IMR-90 (cell line): Measurements from ENCODE around the gene KCTD12. TPM values are rescaled to one million over a fixed set of nuclear protein-coding genes. Genes with fewer than 3 reads are reported as not detected.

Experiments
- ATAC-seq: fragments of 200-7000 bp; cut with Tn5 transposase; 2 replicates; pipeline ENCODE4 v1.9.1; 2020; ENCODE audit warnings: low read depth, mild to moderate bottlenecking, moderate library complexity
- BruUV-seq: library from RNA; stranded (reverse); fragments of 400-500 nt; replicated peaks from 2 replicates; lab custom pipeline; 2021; lab: Mats Ljungman, UMichigan
- CTCF ChIA-PET: fragments of 300-600 bp; formaldehyde crosslinking; extraction: SDS; loops from one replicate; lab custom pipeline; 2021; ENCODE audit warnings: antibody characterized with exemption; lab: Yijun Ruan, JAX
- POLR2A ChIA-PET: fragments of 300-600 bp; sonication (Branson Sonifier 250); formaldehyde crosslinking; loops from one replicate; lab custom pipeline; 2022; ENCODE audit warnings: antibody characterized with exemption; ENCODE audit not compliant: unreplicated experiment; lab: Charles Lee
- DNase-seq: peaks from one replicate; pipeline ENCODE4 v3.0.0; 2013
- H2AFZ ChIP-seq: replicated peaks from 2 replicates; pipeline ENCODE3; 2013; ENCODE audit warnings: low read length, mild to moderate bottlenecking; ENCODE audit not compliant: poor library complexity
- H2AK5ac ChIP-seq: 2 replicates; pipeline ENCODE4 v1.6.1; 2013; ENCODE audit warnings: low read depth, low read length, inconsistent platforms
- H2AK9ac ChIP-seq: replicated peaks from 2 replicates; pipeline ENCODE3; 2013; ENCODE audit warnings: mild to moderate bottlenecking, low read depth, low read length, moderate library complexity; ENCODE audit not compliant: poor library complexity
- H2BK120ac ChIP-seq: 2 replicates; pipeline ENCODE4 v1.6.1; 2013; ENCODE audit warnings: low read depth, low read length, inconsistent platforms
- H2BK15ac ChIP-seq: 3 replicates; pipeline ENCODE4 v1.6.1; 2013; ENCODE audit warnings: low read depth, low read length, inconsistent platforms
- H2BK20ac ChIP-seq: 2 replicates; pipeline ENCODE4 v1.6.1; 2013; ENCODE audit warnings: low read depth, mild to moderate bottlenecking, inconsistent platforms, low read length, moderate library complexity
- H2BK5ac ChIP-seq: 2 replicates; pipeline ENCODE4 v1.6.1; 2013; ENCODE audit warnings: mild to moderate bottlenecking, low read depth, low read length, inconsistent platforms; ENCODE audit not compliant: poor library complexity, severe bottlenecking
- H3K14ac ChIP-seq: replicated peaks from 2 replicates; pipeline ENCODE4 v1.6.1; 2013; ENCODE audit warnings: low read depth, low read length, inconsistent platforms
- H3K18ac ChIP-seq: 2 replicates; pipeline ENCODE4 v1.6.1; 2013; ENCODE audit warnings: low read depth, low read length, control low read depth
- H3K23ac ChIP-seq: 2 replicates; pipeline ENCODE4 v1.6.1; 2013; ENCODE audit warnings: low read depth, low read length, inconsistent platforms
- H3K27ac ChIP-seq: 2 replicates; pipeline ENCODE4 v1.5.1; 2013; ENCODE audit warnings: mild to moderate bottlenecking, control low read depth, low read length; ENCODE audit not compliant: insufficient read depth
- H3K27me3 ChIP-seq: 2 replicates; pipeline ENCODE4 v1.6.1; 2013; ENCODE audit warnings: low read length; ENCODE audit not compliant: control insufficient read depth, insufficient read depth
- H3K36me3 ChIP-seq: 2 replicates; pipeline ENCODE4 v1.6.1; 2013; ENCODE audit warnings: low read length, mixed read lengths; ENCODE audit not compliant: control insufficient read depth, insufficient read depth
- H3K4ac ChIP-seq: 2 replicates; pipeline ENCODE4 v1.6.1; 2013; ENCODE audit warnings: low read depth, low read length, inconsistent platforms
- H3K4me1 ChIP-seq: 2 replicates; pipeline ENCODE4 v1.6.1; 2013; ENCODE audit warnings: low read length, mixed read lengths; ENCODE audit not compliant: control insufficient read depth, insufficient read depth
- H3K4me2 ChIP-seq: 2 replicates; pipeline ENCODE4 v1.6.1; 2013; ENCODE audit warnings: low read depth, mild to moderate bottlenecking, control low read depth, low read length, moderate library complexity
- H3K4me3 ChIP-seq: 2 replicates; pipeline ENCODE4 v1.5.1; 2013; ENCODE audit warnings: low read depth, mild to moderate bottlenecking, control low read depth, low read length, moderate library complexity; ENCODE audit not compliant: insufficient read depth
- H3K56ac ChIP-seq: 2 replicates; pipeline ENCODE4 v1.6.1; 2013; ENCODE audit warnings: low read length, inconsistent platforms; ENCODE audit not compliant: insufficient read depth; ENCODE audit errors: extremely low read depth
- H3K79me1 ChIP-seq, 2 experiments: 2 replicates each; pipeline ENCODE4 v1.6.1; 2013; ENCODE audit warnings: low read length in 2 of 2, inconsistent platforms in 1 of 2, low read depth in 1 of 2
- H3K9ac ChIP-seq: 2 replicates; pipeline ENCODE4 v1.6.1; 2013; ENCODE audit warnings: low read depth, low read length, control low read depth
- H3K9me1 ChIP-seq: 2 replicates; pipeline ENCODE4 v1.6.1; 2013; ENCODE audit warnings: low read length, inconsistent platforms; ENCODE audit not compliant: insufficient read depth
- H3K9me3 ChIP-seq: 2 replicates; pipeline ENCODE4 v1.6.1; 2013; ENCODE audit warnings: low read length; ENCODE audit not compliant: control insufficient read depth, insufficient read depth
- H4K20me1 ChIP-seq: 2 replicates; pipeline ENCODE4 v1.6.1; 2013; ENCODE audit warnings: low read length, inconsistent platforms; ENCODE audit not compliant: insufficient read depth
- H4K5ac ChIP-seq: 2 replicates; pipeline ENCODE4 v1.6.1; 2013; ENCODE audit warnings: mild to moderate bottlenecking, low read depth, low read length, control low read depth
- H4K8ac ChIP-seq, 2 experiments: 2 replicates each; pipeline ENCODE4 v1.6.1; 2013; ENCODE audit warnings: low read depth in 2 of 2, low read length in 2 of 2, control low read depth in 1 of 2, inconsistent platforms in 1 of 2
- H4K91ac ChIP-seq: 2 replicates; pipeline ENCODE4 v1.6.1; 2013; ENCODE audit warnings: low read depth, low read length, inconsistent platforms; ENCODE audit not compliant: insufficient read depth
- CHD1 ChIP-seq: IDR thresholded peaks from 2 replicates; pipeline ENCODE4 v1.6.1; 2012; ENCODE audit warnings: low read depth, low read length, improper control_type of control experiment
- WGBS, 2 experiments: methylation state at CpG; one replicate each; pipeline versions ENCODE4 v1.1.5 to v1.1.7; 2013; ENCODE audit warnings: missing lambda C conversion rate in 2 of 2; ENCODE audit not compliant: insufficient read length in 1 of 2; ENCODE audit errors: extremely low coverage in 2 of 2; 5-methylcytosine and 5-hydroxymethylcytosine counted together
- dilution Hi-C: fragments of 300-500 bp; cut with HindIII; formaldehyde crosslinking; loops from one replicate; pipeline ENCODE4 v1.14.3; 2018; ENCODE audit warnings: low sequenced_read_pairs; ENCODE audit not compliant: unreplicated experiment
- in situ Hi-C: fragments of 300-500 bp; cut with MboI; formaldehyde crosslinking; loops from 3 replicates; pipeline ENCODE4 v1.14.3; 2019; ENCODE audit warnings: low sequenced_read_pairs, inconsistent platforms, mixed read lengths
- intact Hi-C: fragments of 100-400 bp; cut with micrococcal nuclease; formaldehyde crosslinking; loops from 2 replicates; pipeline ENCODE4 v1.10.0; 2022
- polyA plus RNA-seq, 3 experiments: library from polyadenylated mRNA; depleted of rRNA; stranded (reverse); fragments of >200 nt; gene quantifications; 2 replicates each; pipeline ENCODE4 v1.2.3, GENCODE V29; 2012; ENCODE audit warnings: low replicate concordance in 1 of 3
- total RNA-seq: library from RNA; depleted of rRNA; stranded (reverse); fragments of >200 nt; gene quantifications from 2 replicates; pipeline ENCODE4 v1.2.3, GENCODE V29; 2012
- TF ChIP-seq, protein P1 (sequence below): conservative IDR thresholded peaks from 2 replicates; pipeline ENCODE4 v1.5.1; 2012; ENCODE audit warnings: mild to moderate bottlenecking, low read depth, low read length, improper control_type of control experiment

KCTD12 gene
- total and polyA plus RNA-seq, 2 of the 4 experiments (the other 2 are of a cell fraction) = 1.8 to 1.9 TPM

DNA sequence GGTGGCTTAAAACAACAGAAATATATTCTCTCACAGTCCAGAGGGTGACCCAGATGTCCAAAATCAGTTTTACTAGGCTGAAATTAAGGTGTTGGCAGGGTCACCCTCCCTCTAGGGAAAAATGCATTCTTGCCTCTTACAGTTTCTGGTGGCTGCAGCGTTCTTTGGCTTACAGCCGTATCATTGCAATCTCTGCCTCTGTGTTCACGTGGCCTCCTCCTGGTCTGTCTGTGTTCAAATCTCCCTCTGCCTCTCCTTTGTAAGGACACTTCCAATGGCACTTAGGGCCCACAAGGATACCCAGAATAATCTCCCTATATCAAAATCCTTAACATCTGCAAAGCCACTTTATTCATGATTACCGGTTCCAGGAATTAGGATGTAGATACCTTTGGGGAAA is 21.1 kb downstream of the KCTD12 start:
- no peaks in the 10 kb centered on the region for H3K4me1 ChIP-seq
- H4K5ac ChIP-seq = no peak overlapping the region
- no peak overlapping the region for H2AK5ac ChIP-seq
- H3K23ac ChIP-seq = no peak overlapping the region
- ATAC-seq (no peak), DNase-seq (no peak)
- H2AK9ac ChIP-seq = no peak overlapping the region
- no peak overlapping the region for H2BK5ac ChIP-seq
- intact Hi-C loops = no loop called here
- H3K14ac ChIP-seq = no peak overlapping the region
- H3K9ac ChIP-seq = no peak overlapping the region
- H4K91ac ChIP-seq = no peak overlapping the region
- dilution Hi-C loops = no loop called here
- no TSS peak for BruUV-seq
- no peaks in the 10 kb centered on the region for H3K36me3 ChIP-seq
- H2AFZ ChIP-seq = no peak overlapping the region
- H3K9me3 ChIP-seq = no peaks in the 10 kb centered on the region
- ChIA-PET CTCF (no interaction called here), POLR2A (no interaction called here)
- in situ Hi-C loops = no loop called here
- no peak overlapping the region for H2BK15ac ChIP-seq
- H3K18ac ChIP-seq = no peak overlapping the region
- no peak overlapping the region for H3K56ac ChIP-seq
- WGBS, 2 experiments = 60% methylated on average over 1 of the region's 4 CpGs; no CpG with 5 or more reads in 1 of the 2 experiments
- H4K20me1 ChIP-seq = no peaks in the 10 kb centered on the region
- no peak overlapping the region for H3K27ac ChIP-seq
- H3K4ac ChIP-seq = no peak overlapping the region
- H3K4me3 ChIP-seq = no peak overlapping the region
- H2BK120ac ChIP-seq = no peak overlapping the region
- H2BK20ac ChIP-seq = no peak overlapping the region
- no peak overlapping the region for H4K8ac ChIP-seq
- TF ChIP-seq, protein P1, sequence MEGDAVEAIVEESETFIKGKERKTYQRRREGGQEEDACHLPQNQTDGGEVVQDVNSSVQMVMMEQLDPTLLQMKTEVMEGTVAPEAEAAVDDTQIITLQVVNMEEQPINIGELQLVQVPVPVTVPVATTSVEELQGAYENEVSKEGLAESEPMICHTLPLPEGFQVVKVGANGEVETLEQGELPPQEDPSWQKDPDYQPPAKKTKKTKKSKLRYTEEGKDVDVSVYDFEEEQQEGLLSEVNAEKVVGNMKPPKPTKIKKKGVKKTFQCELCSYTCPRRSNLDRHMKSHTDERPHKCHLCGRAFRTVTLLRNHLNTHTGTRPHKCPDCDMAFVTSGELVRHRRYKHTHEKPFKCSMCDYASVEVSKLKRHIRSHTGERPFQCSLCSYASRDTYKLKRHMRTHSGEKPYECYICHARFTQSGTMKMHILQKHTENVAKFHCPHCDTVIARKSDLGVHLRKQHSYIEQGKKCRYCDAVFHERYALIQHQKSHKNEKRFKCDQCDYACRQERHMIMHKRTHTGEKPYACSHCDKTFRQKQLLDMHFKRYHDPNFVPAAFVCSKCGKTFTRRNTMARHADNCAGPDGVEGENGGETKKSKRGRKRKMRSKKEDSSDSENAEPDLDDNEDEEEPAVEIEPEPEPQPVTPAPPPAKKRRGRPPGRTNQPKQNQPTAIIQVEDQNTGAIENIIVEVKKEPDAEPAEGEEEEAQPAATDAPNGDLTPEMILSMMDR = no peak
- TF ChIP-seq CHD1 = no peak
- H3K9me1 ChIP-seq = no peaks in the 10 kb centered on the region
- no peaks in the 10 kb centered on the region for H3K79me1 ChIP-seq
- no peak overlapping the region for H3K4me2 ChIP-seq
- H3K27me3 ChIP-seq = no peaks in the 10 kb centered on the region; the same call in 1 of the 2 replicates
